ENCODE data around the gene MAGEL2. TPM values are rescaled to one million over a fixed set of nuclear protein-coding genes. Genes with fewer than 3 reads are reported as not detected.
A peak's percentile ranks its signal among the peaks of the same experiment; 100 is the strongest.

MAGEL2 gene
- total RNA-seq, 3 donors from 2014 or later = 0.15 to 0.33 (median 0.16) TPM

GRCh38 chr15:23687143-23687470 lies 39.4 kb upstream of the MAGEL2 start, which contains the start of gene NDN:
Gene NDN (minus strand): TSS chr15:23687305. CDS start chr15:23687217, 88 bp downstream.
- Histone ChIP-seq H3K4me3 (peak within 1 kb of the TSS; percentile 51 to 67 (median 54)), H3K36me3 (no peaks in the 10 kb centered on the region), H3K9me3 (no peaks in the 10 kb centered on the region), H3K4me1 (no peaks in the 10 kb centered on the region), H3K27ac (peak within 1 kb of the TSS in 1 of 2 donors; percentile 48), H3K27me3 (peaks cover 0 to 2% of the 10 kb centered on the region in 2 donors)
- TF ChIP-seq POLR2A (IDR thresholded peaks at IDR 0.05) (no peak), POLR2AphosphoS5 (IDR thresholded peaks at IDR 0.05) (no peak)
- TF ChIP-seq, protein P1, sequence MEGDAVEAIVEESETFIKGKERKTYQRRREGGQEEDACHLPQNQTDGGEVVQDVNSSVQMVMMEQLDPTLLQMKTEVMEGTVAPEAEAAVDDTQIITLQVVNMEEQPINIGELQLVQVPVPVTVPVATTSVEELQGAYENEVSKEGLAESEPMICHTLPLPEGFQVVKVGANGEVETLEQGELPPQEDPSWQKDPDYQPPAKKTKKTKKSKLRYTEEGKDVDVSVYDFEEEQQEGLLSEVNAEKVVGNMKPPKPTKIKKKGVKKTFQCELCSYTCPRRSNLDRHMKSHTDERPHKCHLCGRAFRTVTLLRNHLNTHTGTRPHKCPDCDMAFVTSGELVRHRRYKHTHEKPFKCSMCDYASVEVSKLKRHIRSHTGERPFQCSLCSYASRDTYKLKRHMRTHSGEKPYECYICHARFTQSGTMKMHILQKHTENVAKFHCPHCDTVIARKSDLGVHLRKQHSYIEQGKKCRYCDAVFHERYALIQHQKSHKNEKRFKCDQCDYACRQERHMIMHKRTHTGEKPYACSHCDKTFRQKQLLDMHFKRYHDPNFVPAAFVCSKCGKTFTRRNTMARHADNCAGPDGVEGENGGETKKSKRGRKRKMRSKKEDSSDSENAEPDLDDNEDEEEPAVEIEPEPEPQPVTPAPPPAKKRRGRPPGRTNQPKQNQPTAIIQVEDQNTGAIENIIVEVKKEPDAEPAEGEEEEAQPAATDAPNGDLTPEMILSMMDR (IDR thresholded peaks at IDR 0.05) = no peak
- intact Hi-C loops (cut with DNase I; ENCODE audit: low total_unique reads) = no loop called here
- DNase-seq (ENCODE audit: low spot score in 2 of 2) = no peak

- Histone ChIP-seq H3K27ac (peak overlapping the region in 1 of 2 donors; percentile 48), H3K27me3 (peaks cover 0 to 2% of the 10 kb centered on the region in 2 donors), H3K9me3 (no peaks in the 10 kb centered on the region), H3K4me3 (peak overlapping the region; percentile 51 to 67 (median 54)), H3K36me3 (no peaks in the 10 kb centered on the region), H3K4me1 (no peaks in the 10 kb centered on the region)
- no peak for TF ChIP-seq POLR2A (IDR thresholded peaks at IDR 0.05)
- TF ChIP-seq, protein P1 (IDR thresholded peaks at IDR 0.05) = no peak
- no peak for TF ChIP-seq POLR2AphosphoS5 (IDR thresholded peaks at IDR 0.05)
- no peak for DNase-seq (ENCODE audit: low spot score in 2 of 2)
- intact Hi-C loops (cut with DNase I; ENCODE audit: low total_unique reads) = no loop called here
These were observed 38.9 kb upstream of the MAGEL2 start for GRCh38 chr15:23686466-23687142.

DNA sequence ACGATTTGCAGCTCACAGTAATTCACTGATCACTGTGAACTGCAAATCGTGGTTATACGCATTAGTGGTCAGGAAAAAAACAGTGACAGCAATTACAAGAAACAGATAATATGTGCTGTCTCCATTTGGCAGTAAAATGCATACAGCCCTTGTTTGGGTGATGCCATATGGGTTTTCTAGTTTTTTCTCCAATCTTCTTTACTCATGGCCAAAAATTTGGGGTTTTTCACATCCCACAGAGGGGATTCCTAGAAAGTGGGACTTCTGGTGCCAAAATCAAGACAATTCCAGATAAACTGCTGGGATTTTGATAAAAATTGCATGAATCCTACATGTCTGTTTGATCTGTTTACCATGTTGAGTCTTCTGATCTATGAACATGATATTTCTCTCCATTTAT lies 23.8 kb upstream of the MAGEL2 start:
- H3K9me3 ChIP-seq = no peaks in the 10 kb centered on the region
- no peak overlapping the region for H3K27ac ChIP-seq
- no peak for DNase-seq (ENCODE audit: low spot score in 2 of 2)
- H3K4me1 ChIP-seq = no peaks in the 10 kb centered on the region
- no peak overlapping the region for H3K4me3 ChIP-seq
- intact Hi-C loops (cut with DNase I; ENCODE audit: low total_unique reads) = no loop called here
- TF ChIP-seq POLR2AphosphoS5 (IDR thresholded peaks at IDR 0.05) (no peak), POLR2A (IDR thresholded peaks at IDR 0.05) (no peak)
- TF ChIP-seq, protein P1 (IDR thresholded peaks at IDR 0.05) = no peak
- no peaks in the 10 kb centered on the region for H3K36me3 ChIP-seq
- no peaks in the 10 kb centered on the region for H3K27me3 ChIP-seq

GRCh38 chr15:23670970-23671369 lies 23.3 kb upstream of the MAGEL2 start:
- no peak overlapping the region for H3K27ac ChIP-seq
- H3K27me3 ChIP-seq = no peaks in the 10 kb centered on the region
- no peaks in the 10 kb centered on the region for H3K4me1 ChIP-seq
- no peak for TF ChIP-seq POLR2A (IDR thresholded peaks at IDR 0.05)
- TF ChIP-seq, protein P1 (IDR thresholded peaks at IDR 0.05) = no peak
- no peak for TF ChIP-seq POLR2AphosphoS5 (IDR thresholded peaks at IDR 0.05)
- no peak overlapping the region for H3K4me3 ChIP-seq
- DNase-seq (ENCODE audit: low spot score in 2 of 2) = no peak
- intact Hi-C loops (cut with DNase I; ENCODE audit: low total_unique reads) = no loop called here
- H3K36me3 ChIP-seq = no peaks in the 10 kb centered on the region
- H3K9me3 ChIP-seq = no peaks in the 10 kb centered on the region

- no peak for TF ChIP-seq POLR2AphosphoS5 (IDR thresholded peaks at IDR 0.05)
- TF ChIP-seq POLR2A (IDR thresholded peaks at IDR 0.05) = no peak
- TF ChIP-seq, protein P1 (IDR thresholded peaks at IDR 0.05) = no peak
- no peaks in the 10 kb centered on the region for H3K4me1 ChIP-seq
These were observed 15.6 kb upstream of the MAGEL2 start for GRCh38 chr15:23663232-23663631.

More at GRCh38 chr15:23663232-23663631, 15.6 kb upstream of the MAGEL2 start:
- Histone ChIP-seq H3K4me3 (no peak overlapping the region), H3K9me3 (no peaks in the 10 kb centered on the region), H3K27ac (no peak overlapping the region), H3K27me3 (no peaks in the 10 kb centered on the region), H3K36me3 (no peaks in the 10 kb centered on the region)
- no peak for DNase-seq (ENCODE audit: low spot score in 2 of 2)
- intact Hi-C loops (cut with DNase I; ENCODE audit: low total_unique reads) = no loop called here

All from breast epithelium (tissue), 4 donors.